Gastrocnemius medialis (tissue), 4 donors: ENCODE results near the gene ESPNL. TPM values are rescaled to one million over a fixed set of nuclear protein-coding genes. Genes with fewer than 3 reads are reported as not detected.

Experiments used
- ATAC-seq, 2 donors: fragments of 150-250 bp; one replicate each; pipeline ENCODE4 v1.9.1; 2016
- DNase-seq, 2 donors: peaks; one replicate each; pipeline ENCODE4 v3.0.0-alpha.2; 2019
- H3K27ac ChIP-seq, 4 donors: fragments of 200-600 bp; sonication (generic); 1 replicate in 1 of 4; 2 replicates in 3 of 4; pipeline ENCODE4 v1.5.1; 2016 to 2018; ENCODE audit warnings: mild to moderate bottlenecking in 2 of 4, moderate library complexity in 1 of 4
- H3K27me3 ChIP-seq, 3 donors: fragments of 200-600 bp; sonication (generic) in 2 of 3; 1 replicate in 1 of 3; 2 replicates in 2 of 3; pipeline versions ENCODE4 v1.5.1 to v1.6.0; 2016 to 2019; ENCODE audit warnings: mild to moderate bottlenecking in 1 of 3, moderate library complexity in 1 of 3
- H3K36me3 ChIP-seq, 2 donors: fragments of 200-600 bp; sonication (generic) in 1 of 2; one replicate each; pipeline ENCODE4 v1.5.1; 2017 to 2018
- H3K4me1 ChIP-seq, 2 donors: fragments of 200-600 bp; sonication (generic) in 1 of 2; one replicate each; pipeline ENCODE4 v1.5.1; 2016 to 2017; ENCODE audit warnings: mild to moderate bottlenecking in 2 of 2
- H3K4me3 ChIP-seq, 4 donors: fragments of 200-600 bp; sonication (generic) in 3 of 4; 1 replicate in 1 of 4; 2 replicates in 3 of 4; pipeline ENCODE4 v1.5.1; 2016 to 2019; ENCODE audit warnings: mild to moderate bottlenecking in 2 of 4
- H3K9me3 ChIP-seq, 3 donors: fragments of 200-600 bp; sonication (generic) in 2 of 3; 1 replicate in 1 of 3; 2 replicates in 2 of 3; pipeline ENCODE4 v1.5.1; 2016 to 2019
- POLR2A ChIP-seq, 2 donors: fragments of 450-650 bp; IDR thresholded peaks; one replicate each; pipeline ENCODE4 v1.6.1; 2017; ENCODE audit warnings: antibody characterized with exemption in 2 of 2, mild to moderate bottlenecking in 2 of 2, moderate library complexity in 2 of 2
- in situ Hi-C, 4 donors: fragments of 200-750 bp; cut with MboI; loops; one replicate each; pipeline versions ENCODE4 v1.15.0 to v1.8.0; 2017; ENCODE audit warnings: low sequenced_read_pairs in 4 of 4
- intact Hi-C: fragments of 100-400 bp; cut with DNase I; formaldehyde crosslinking; loops from one replicate; pipeline ENCODE4 v1.15.1; 2023; ENCODE audit warnings: low total_unique reads
- total RNA-seq, 4 donors: library from RNA; depleted of rRNA; stranded (reverse); fragments of >200 nt; gene quantifications; one replicate each; pipeline versions ENCODE4 v1.1.0 to v1.2.3, GENCODE V29; 2016
- TF ChIP-seq, protein P1 (sequence below), 5 experiments: fragments of 450-650 bp in 3 of 5; fragments of 200-600 bp in 2 of 5; sonication (generic) in 2 of 5; IDR thresholded peaks in 4 of 5; conservative IDR thresholded peaks in 1 of 5; 1 replicate in 4 of 5; 2 replicates in 1 of 5; pipeline ENCODE4 v1.5.1; 2016 to 2019; ENCODE audit warnings: antibody characterized with exemption in 5 of 5, mild to moderate bottlenecking in 3 of 5, moderate library complexity in 3 of 5

ESPNL gene
- total RNA-seq, 4 donors from 2014 or later, result 0.11 TPM; not detected in 3

DNA sequence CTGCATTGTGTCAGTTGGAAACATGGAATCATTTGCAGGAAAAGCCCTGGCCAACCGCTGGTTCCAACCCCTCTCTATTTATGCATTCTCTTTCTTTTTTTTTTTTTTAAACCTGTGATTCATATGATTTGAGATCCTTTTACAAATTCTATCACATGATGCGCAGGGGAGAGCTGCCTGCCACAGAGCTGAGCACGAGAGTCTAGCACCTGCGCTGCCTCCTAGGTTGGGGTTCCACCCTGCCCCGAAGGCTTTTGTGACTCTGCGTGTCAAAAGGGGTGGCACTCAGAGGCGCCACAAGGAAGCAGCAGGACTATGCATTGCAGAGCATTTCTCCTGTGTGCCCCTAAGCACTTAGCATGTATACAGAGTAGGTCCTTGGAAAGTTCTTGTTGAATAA lies 17.3 kb upstream of the ESPNL start:
- no peaks in the 10 kb centered on the region for H3K9me3 ChIP-seq
- H3K27me3 ChIP-seq, result no peaks in the 10 kb centered on the region
- in situ Hi-C loops, result no loop called here
- no peak overlapping the region for H3K4me3 ChIP-seq
- no peaks in the 10 kb centered on the region for H3K4me1 ChIP-seq
- no peak overlapping the region for H3K27ac ChIP-seq
- no peak for TF ChIP-seq POLR2A (IDR thresholded peaks at IDR 0.05)
- TF ChIP-seq, protein P1, sequence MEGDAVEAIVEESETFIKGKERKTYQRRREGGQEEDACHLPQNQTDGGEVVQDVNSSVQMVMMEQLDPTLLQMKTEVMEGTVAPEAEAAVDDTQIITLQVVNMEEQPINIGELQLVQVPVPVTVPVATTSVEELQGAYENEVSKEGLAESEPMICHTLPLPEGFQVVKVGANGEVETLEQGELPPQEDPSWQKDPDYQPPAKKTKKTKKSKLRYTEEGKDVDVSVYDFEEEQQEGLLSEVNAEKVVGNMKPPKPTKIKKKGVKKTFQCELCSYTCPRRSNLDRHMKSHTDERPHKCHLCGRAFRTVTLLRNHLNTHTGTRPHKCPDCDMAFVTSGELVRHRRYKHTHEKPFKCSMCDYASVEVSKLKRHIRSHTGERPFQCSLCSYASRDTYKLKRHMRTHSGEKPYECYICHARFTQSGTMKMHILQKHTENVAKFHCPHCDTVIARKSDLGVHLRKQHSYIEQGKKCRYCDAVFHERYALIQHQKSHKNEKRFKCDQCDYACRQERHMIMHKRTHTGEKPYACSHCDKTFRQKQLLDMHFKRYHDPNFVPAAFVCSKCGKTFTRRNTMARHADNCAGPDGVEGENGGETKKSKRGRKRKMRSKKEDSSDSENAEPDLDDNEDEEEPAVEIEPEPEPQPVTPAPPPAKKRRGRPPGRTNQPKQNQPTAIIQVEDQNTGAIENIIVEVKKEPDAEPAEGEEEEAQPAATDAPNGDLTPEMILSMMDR (IDR thresholded peaks at IDR 0.05 in 4 of 5, conservative IDR thresholded peaks at IDR 0.05 in 1 of 5), result no peak
- no peak for ATAC-seq
- peaks cover 0 to 26% of the 10 kb centered on the region in 2 donors for H3K36me3 ChIP-seq
- DNase-seq, result no peak
- intact Hi-C loops, result no loop called here

DNA sequence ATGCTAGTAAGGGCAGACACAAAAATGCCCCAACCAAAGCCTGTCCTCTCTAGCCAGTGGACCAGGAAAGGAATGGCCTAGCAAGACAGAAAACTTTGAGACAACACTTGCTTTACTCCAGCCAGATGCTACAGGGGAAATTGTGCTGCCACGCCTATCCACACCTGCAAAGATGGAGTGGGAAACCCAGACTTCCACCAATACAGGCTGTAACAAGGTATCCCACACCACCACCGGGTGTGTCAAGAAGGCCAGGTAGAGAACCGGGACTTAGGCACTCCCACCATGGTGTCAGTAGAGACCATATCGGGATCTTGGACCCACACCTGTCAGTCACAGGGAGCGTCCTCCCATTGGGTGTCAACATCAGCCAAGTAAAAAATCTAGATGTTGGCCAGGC lies 16.2 kb upstream of the ESPNL start:
- intact Hi-C loops, result no loop called here
- Histone ChIP-seq H3K4me3 (no peak overlapping the region), H3K27me3 (no peaks in the 10 kb centered on the region), H3K9me3 (no peaks in the 10 kb centered on the region), H3K4me1 (no peaks in the 10 kb centered on the region), H3K36me3 (peaks cover 0 to 26% of the 10 kb centered on the region in 2 donors), H3K27ac (no peak overlapping the region)
- no peak for DNase-seq
- TF ChIP-seq, protein P1 (IDR thresholded peaks at IDR 0.05 in 4 of 5, conservative IDR thresholded peaks at IDR 0.05 in 1 of 5), result no peak
- TF ChIP-seq POLR2A (IDR thresholded peaks at IDR 0.05), result no peak
- ATAC-seq, result no peak
- in situ Hi-C loops, result no loop called here

DNA sequence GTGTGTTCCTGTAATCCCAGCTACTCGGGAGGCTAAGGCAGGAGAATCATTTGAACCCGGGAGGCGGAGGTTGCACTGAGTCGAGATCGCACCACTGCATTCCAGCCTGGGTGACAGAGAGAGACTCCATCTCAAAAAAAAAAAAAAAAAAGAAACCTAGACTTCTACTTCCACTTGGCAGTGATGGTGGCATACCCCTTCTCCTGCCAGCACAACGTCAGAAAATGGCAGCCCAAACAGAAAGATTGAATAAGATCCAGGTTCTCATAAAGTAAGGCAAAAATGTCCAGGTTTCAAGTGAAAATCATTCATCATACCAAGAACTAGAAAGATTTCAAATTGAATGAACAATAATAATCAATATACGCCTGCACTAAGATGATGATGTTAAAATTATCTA lies 15.4 kb upstream of the ESPNL start:
- no peak overlapping the region for H3K4me3 ChIP-seq
- H3K4me1 ChIP-seq, result no peaks in the 10 kb centered on the region
- intact Hi-C loops, result no loop called here
- TF ChIP-seq, protein P1 (IDR thresholded peaks at IDR 0.05 in 4 of 5, conservative IDR thresholded peaks at IDR 0.05 in 1 of 5), result no peak
- no peak for TF ChIP-seq POLR2A (IDR thresholded peaks at IDR 0.05)
- H3K36me3 ChIP-seq, result peaks cover 0 to 26% of the 10 kb centered on the region in 2 donors
- no peak overlapping the region for H3K27ac ChIP-seq
- DNase-seq, result no peak
- no peak for ATAC-seq
- no peaks in the 10 kb centered on the region for H3K9me3 ChIP-seq
- H3K27me3 ChIP-seq, result no peaks in the 10 kb centered on the region
- in situ Hi-C loops, result no loop called here

DNA sequence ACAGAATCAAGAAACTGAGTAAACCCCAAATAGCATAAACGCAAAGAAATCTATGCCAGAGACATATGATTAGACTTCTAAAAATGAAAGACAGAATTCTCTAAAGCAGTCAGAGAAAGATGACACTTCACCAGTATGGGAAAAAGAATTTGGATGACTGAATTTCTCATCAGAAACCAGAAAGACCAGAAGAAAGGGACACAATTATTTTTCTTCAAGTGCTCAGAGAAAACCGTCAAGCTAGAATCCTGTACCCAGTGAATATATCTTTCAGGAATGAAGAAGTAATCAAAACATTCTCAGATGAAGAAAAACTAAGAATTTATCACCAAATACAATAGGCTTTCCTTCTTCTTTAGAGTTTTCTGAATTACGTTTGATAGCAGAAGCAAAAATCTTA lies 14.2 kb upstream of the ESPNL start:
- in situ Hi-C loops, result no loop called here
- intact Hi-C loops, result no loop called here
- no peak for ATAC-seq
- Histone ChIP-seq H3K27ac (no peak overlapping the region), H3K9me3 (no peaks in the 10 kb centered on the region), H3K27me3 (no peaks in the 10 kb centered on the region), H3K4me1 (no peaks in the 10 kb centered on the region), H3K4me3 (no peak overlapping the region), H3K36me3 (peaks cover 0 to 26% of the 10 kb centered on the region in 2 donors)
- no peak for TF ChIP-seq POLR2A (IDR thresholded peaks at IDR 0.05)
- TF ChIP-seq, protein P1 (IDR thresholded peaks at IDR 0.05 in 4 of 5, conservative IDR thresholded peaks at IDR 0.05 in 1 of 5), result no peak
- no peak for DNase-seq

DNA sequence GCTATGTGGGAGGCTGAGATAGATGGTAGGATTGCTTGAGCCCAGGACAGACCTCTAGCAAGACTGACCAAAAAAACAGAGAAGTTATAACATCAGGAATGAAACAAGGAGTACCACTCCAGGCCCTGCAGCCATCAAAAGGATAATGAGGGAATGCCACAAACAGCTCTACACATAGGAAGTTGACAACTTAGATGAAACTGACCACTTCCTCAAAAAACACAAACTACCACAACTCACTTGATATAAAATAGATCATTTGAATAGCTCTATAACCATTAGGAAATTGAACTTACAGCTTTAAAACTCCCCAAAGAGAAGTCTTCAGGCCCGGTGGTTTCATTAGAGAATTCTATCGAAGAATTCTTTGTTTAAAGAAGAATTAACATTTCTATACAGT lies 12.9 kb upstream of the ESPNL start:
- DNase-seq (no peak), ATAC-seq (no peak)
- intact Hi-C loops (no loop called here), in situ Hi-C loops (no loop called here)
- H3K9me3 ChIP-seq, result no peaks in the 10 kb centered on the region
- no peaks in the 10 kb centered on the region for H3K27me3 ChIP-seq
- no peak overlapping the region for H3K4me3 ChIP-seq
- H3K36me3 ChIP-seq, result peaks cover 0 to 19% of the 10 kb centered on the region in 2 donors
- H3K4me1 ChIP-seq, result no peaks in the 10 kb centered on the region
- TF ChIP-seq, protein P1 (IDR thresholded peaks at IDR 0.05 in 4 of 5, conservative IDR thresholded peaks at IDR 0.05 in 1 of 5), result no peak
- no peak for TF ChIP-seq POLR2A (IDR thresholded peaks at IDR 0.05)
- H3K27ac ChIP-seq, result no peak overlapping the region
